Naive thymus-derived CD8-positive, alpha-beta T cell (primary cell): ENCODE data around the gene RASD2. TPM values are rescaled to one million over a fixed set of nuclear protein-coding genes. Genes with fewer than 3 reads are reported as not detected.
"Not testable (repeated sequence)": the region's sequence is repeated elsewhere in the genome, so short reads cannot be mapped to it uniquely, and the experiment has no call there.

ENCODE experiments used
- ATAC-seq, 2 donors: fragments of 150-1000 bp; cut with Tn5 transposase in 1 of 2; sonication (Bioruptor Pico), chemical (Tn5 transposase) in 1 of 2; 1 replicate in 1 of 2; 2 replicates in 1 of 2; pipeline ENCODE4 v1.10.0; 2021; ENCODE audit warnings: mild to moderate bottlenecking in 2 of 2, moderate library complexity in 2 of 2
- POLR2A ChIA-PET: fragments of 350-600 bp; sonication (Branson Sonifier 250); formaldehyde crosslinking; loops from one replicate; lab custom pipeline; 2021; ENCODE audit warnings: antibody characterized with exemption; lab: Charles Lee
- DNase-seq, 10 donors: peaks; one replicate each; pipeline versions ENCODE4 v3.0.0 to v3.0.0-alpha.2; 2020 to 2022
- H3K27ac Mint-ChIP-seq, 10 donors: one replicate each; pipeline ENCODE4 v1.8.0; 2020 to 2022; ENCODE audit warnings: mild to moderate bottlenecking in 10 of 10, mixed read lengths in 10 of 10, moderate library complexity in 4 of 10, inconsistent platforms in 1 of 10
- H3K27me3 Mint-ChIP-seq, 5 donors: one replicate each; pipeline ENCODE4 v1.8.0; 2021 to 2022; ENCODE audit warnings: mixed read lengths in 5 of 5
- H3K36me3 Mint-ChIP-seq, 3 donors: one replicate each; pipeline ENCODE4 v1.8.0; 2020 to 2022; ENCODE audit warnings: mixed read lengths in 3 of 3, mild to moderate bottlenecking in 2 of 3, inconsistent platforms in 1 of 3
- H3K4me1 Mint-ChIP-seq, 4 donors: one replicate each; pipeline ENCODE4 v1.8.0; 2021 to 2022; ENCODE audit warnings: mixed read lengths in 4 of 4
- H3K4me3 Mint-ChIP-seq, 10 donors: one replicate each; pipeline ENCODE4 v1.8.0; 2020 to 2022; ENCODE audit warnings: mild to moderate bottlenecking in 10 of 10, mixed read lengths in 10 of 10, moderate library complexity in 6 of 10, inconsistent platforms in 1 of 10
- H3K9me3 Mint-ChIP-seq, 9 donors: one replicate each; pipeline ENCODE4 v1.8.0; 2020 to 2022; ENCODE audit warnings: mixed read lengths in 9 of 9, mild to moderate bottlenecking in 3 of 9, inconsistent platforms in 1 of 9, moderate library complexity in 1 of 9
- polyA plus RNA-seq, 3 donors: library from polyadenylated mRNA; unstranded; fragments of 300-500 nt; fragmentation: Illumina TruSeq; gene quantifications; one replicate each; pipeline ENCODE4 v1.2.3, GENCODE V29; 2021
- total RNA-seq, 8 experiments: library from RNA in 2 of 8; stranded (reverse) in 2 of 8; gene quantifications; one replicate each; pipeline ENCODE4 v1.2.3 and lab custom pipeline; 2021 to 2026

RASD2 gene
- total and polyA plus RNA-seq, 5 experiments from 2014 or later, result 0.11 TPM; not detected in 4

DNA sequence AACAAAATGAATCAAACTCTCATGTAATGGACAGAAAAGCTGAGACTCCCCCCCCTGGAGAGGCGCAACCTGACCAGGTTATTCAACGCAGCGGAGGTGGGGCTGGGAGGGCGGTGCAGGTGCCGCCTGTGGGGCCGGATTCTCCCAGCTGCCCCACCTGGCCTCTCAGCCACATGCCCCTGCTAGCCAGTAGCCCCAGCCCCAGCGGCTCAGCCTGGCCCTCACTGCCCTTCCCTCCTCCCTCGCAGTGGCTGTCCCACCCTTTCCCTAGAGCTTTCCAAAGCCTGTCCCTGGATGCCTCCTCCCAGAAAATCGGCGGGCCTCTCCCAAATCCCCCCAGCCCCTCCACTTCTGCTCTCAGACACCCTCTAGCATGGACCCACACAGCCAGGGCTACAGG is 31.2 kb upstream of the RASD2 start:
- POLR2A ChIA-PET, result no interaction called here
- H3K27me3 Mint-ChIP-seq, result peaks cover 0 to 25% (median 9%) of the 10 kb centered on the region in 5 donors
- peak overlapping the region in 1 of 10 donors; percentile 31 for H3K27ac Mint-ChIP-seq
- DNase-seq (no peak), ATAC-seq (no peak)
- H3K4me1 Mint-ChIP-seq, result no peaks in the 10 kb centered on the region
- H3K36me3 Mint-ChIP-seq, result no peaks in the 10 kb centered on the region
- no peaks in the 10 kb centered on the region for H3K9me3 Mint-ChIP-seq
- H3K4me3 Mint-ChIP-seq, result no peak overlapping the region

DNA sequence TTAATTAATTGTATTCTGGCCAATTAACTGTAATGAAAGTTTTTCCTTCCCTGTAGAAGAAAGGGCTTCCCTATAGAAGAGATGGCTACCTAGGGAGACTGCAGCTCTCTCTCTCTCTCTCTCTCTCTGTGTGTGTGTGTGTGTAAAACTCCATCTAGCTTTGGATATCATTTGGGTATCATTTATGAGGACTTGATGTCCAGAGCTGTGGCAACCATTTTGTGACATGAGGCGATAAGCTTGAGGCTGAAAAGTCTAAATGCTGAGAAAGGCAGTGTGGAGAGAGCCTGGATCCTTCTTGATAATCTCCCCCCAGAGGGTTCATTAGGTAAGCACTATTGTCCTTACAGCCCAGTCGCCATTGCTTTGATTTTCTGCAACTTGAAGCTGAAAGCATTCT is 30.7 kb upstream of the RASD2 start:
- no peak overlapping the region for H3K4me3 Mint-ChIP-seq
- no peaks in the 10 kb centered on the region for H3K36me3 Mint-ChIP-seq
- no peak overlapping the region for H3K27ac Mint-ChIP-seq
- H3K9me3 Mint-ChIP-seq, result no peaks in the 10 kb centered on the region
- H3K27me3 Mint-ChIP-seq, result peaks cover 0 to 25% (median 9%) of the 10 kb centered on the region in 5 donors
- ATAC-seq (no peak), DNase-seq (no peak)
- POLR2A ChIA-PET, result no interaction called here
- no peaks in the 10 kb centered on the region for H3K4me1 Mint-ChIP-seq

DNA sequence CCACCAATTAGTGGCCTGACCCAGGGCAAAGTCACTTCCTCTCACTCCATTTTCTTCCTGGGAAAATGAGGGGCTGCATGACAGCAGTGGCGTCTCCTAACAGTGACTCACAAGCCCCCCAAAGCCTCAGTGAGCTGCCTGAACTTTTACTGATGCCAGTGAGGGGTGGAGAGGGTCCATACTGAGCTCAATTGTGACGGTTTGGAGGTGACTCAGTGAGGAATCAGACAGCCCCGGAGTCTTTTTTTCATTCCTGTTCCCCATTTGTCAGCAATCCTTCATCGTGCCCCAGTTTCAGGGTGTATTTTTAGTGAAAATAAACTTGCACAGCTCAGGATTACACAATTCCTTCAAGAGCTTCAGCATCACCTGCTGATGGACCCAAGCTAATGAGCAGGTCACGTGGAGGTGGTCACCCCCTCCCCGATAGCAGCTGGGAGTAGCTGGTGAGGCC is 30.1 kb upstream of the RASD2 start:
- ATAC-seq (no peak), DNase-seq (no peak)
- H3K36me3 Mint-ChIP-seq, result no peaks in the 10 kb centered on the region
- H3K27me3 Mint-ChIP-seq, result peaks cover 0 to 25% (median 9%) of the 10 kb centered on the region in 5 donors
- H3K4me3 Mint-ChIP-seq, result no peak overlapping the region
- POLR2A ChIA-PET, result no interaction called here
- H3K27ac Mint-ChIP-seq, result no peak overlapping the region
- H3K9me3 Mint-ChIP-seq, result no peaks in the 10 kb centered on the region
- no peaks in the 10 kb centered on the region for H3K4me1 Mint-ChIP-seq

DNA sequence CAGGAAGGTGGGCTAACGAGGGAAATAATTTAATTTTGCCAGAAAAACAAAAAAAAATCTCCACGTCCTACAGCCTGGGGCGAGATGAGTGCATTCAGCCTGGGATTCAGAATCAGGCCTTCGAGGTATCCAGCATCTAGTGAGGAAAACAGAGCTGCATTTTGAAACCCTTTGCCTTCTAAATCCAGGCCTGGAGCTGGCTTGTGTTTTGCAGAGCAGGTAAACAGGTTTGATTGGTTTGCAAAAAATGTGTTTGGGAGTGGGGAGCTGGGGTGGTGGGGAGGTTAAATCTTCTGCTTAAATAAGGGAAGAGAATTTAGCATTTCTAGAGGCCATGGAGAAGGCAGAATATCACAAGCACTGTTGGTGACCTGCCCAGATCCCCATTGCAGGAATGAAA is 29.7 kb upstream of the RASD2 start:
- H3K9me3 Mint-ChIP-seq, result no peaks in the 10 kb centered on the region
- no peaks in the 10 kb centered on the region for H3K4me1 Mint-ChIP-seq
- ATAC-seq (no peak), DNase-seq (no peak)
- POLR2A ChIA-PET, result no interaction called here
- no peak overlapping the region for H3K27ac Mint-ChIP-seq
- peaks cover 0 to 25% (median 9%) of the 10 kb centered on the region in 5 donors for H3K27me3 Mint-ChIP-seq
- H3K36me3 Mint-ChIP-seq, result no peaks in the 10 kb centered on the region
- no peak overlapping the region for H3K4me3 Mint-ChIP-seq

DNA sequence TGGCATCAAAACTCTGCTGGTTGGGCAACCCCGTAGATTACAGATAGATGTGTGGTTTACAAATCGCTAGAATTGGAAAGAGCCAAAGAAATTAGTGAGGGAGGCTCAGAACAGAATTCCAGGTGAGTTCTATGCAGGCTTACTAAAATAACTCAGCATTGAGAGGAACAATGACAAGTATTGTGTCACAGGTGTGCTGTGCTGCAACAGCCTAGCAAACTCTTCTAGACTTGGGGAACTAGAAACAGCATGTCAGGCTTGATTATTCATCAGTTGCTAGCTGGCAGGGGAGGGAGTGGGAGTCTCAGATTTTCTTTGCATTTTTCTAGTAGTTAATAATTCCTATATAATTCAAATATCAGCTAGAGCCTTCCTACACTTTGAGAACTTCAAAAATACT is 26.3 kb upstream of the RASD2 start:
- ATAC-seq (no peak), DNase-seq (no peak)
- peaks cover 11 to 38% (median 14%) of the 10 kb centered on the region in 5 donors for H3K27me3 Mint-ChIP-seq
- H3K9me3 Mint-ChIP-seq, result no peaks in the 10 kb centered on the region
- POLR2A ChIA-PET, result no interaction called here
- H3K4me3 Mint-ChIP-seq, result no peak overlapping the region
- H3K4me1 Mint-ChIP-seq, result no peaks in the 10 kb centered on the region
- no peak overlapping the region for H3K27ac Mint-ChIP-seq
- no peaks in the 10 kb centered on the region for H3K36me3 Mint-ChIP-seq

DNA sequence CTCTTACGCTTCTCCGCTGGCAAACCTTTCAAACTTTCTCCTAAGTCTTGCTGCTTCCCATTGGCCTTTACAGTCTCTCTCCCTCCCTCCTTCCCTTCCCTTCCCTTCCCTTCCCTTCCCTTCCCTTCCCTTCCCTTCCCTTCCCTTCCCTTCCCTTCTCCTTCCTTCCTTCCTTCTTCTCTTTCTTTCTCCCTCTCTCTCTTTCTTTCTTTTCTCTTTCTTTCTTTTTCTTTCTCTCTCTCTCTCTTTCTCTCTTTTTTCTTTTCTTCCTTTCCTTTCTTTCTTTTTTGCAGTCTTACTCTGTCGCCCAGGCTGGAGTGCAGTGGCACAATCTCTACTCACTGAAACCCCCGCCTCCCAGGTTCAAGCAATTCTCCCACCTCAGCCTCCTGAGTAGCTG is 24.7 kb upstream of the RASD2 start:
- H3K27ac Mint-ChIP-seq, result not testable (repeated sequence)

DNA sequence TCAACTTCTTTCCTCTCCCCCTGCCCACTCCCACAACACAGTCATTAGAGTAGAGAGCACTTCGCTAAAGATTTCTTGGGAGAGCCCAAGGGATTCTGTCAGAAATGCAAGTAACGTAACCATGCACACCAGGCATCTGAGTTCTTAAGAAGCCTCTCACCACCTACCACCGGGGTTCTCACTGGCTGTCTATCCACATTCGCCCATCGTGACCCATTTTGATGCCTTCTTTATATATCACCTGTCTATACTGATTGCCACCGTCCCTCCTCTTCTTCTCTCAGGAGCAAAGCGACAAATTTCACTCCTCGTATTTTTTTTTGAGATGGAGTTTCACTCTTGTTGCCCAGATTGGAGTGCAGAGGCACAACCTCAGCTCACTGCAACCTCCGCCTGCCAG is 23.9 kb upstream of the RASD2 start:
- POLR2A ChIA-PET, result no interaction called here
- H3K4me1 Mint-ChIP-seq, result no peaks in the 10 kb centered on the region
- H3K36me3 Mint-ChIP-seq, result no peaks in the 10 kb centered on the region
- peaks cover 9 to 34% (median 15%) of the 10 kb centered on the region in 5 donors for H3K27me3 Mint-ChIP-seq
- no peak overlapping the region for H3K4me3 Mint-ChIP-seq
- DNase-seq, result no peak
- peak overlapping the region in 1 of 10 donors; percentile 60 for H3K27ac Mint-ChIP-seq
- ATAC-seq, result no peak
- no peaks in the 10 kb centered on the region for H3K9me3 Mint-ChIP-seq

More for the DNA sequence above, 24.7 kb upstream of the RASD2 start:
- H3K9me3 Mint-ChIP-seq, H3K4me3 Mint-ChIP-seq, ATAC-seq, H3K4me1 Mint-ChIP-seq, DNase-seq, POLR2A ChIA-PET, H3K36me3 Mint-ChIP-seq: not testable (repeated sequence)
- peaks cover 9 to 34% (median 15%) of the 10 kb centered on the region in 5 donors for H3K27me3 Mint-ChIP-seq

DNA sequence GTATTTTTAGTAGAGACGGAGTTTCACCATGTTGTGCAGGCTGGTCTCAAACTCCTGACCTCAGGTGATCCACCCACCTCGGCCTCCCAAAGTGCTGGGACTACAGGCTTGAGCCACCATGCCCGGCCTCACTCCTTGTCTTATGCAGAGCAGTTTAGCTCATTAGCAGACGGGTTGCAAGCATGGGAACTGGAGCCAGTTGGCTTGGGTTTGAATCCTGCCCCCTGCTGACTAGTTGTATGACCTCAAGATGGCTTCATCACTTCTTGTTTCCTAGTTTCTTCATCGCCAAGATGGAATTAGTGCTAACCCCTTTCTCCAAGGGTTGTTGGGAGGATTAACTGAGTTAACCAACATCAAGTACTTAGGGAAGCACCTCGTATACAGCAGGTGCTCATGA is 23.4 kb upstream of the RASD2 start:
- Mint-ChIP-seq H3K9me3 (no peaks in the 10 kb centered on the region), H3K4me1 (no peaks in the 10 kb centered on the region), H3K27ac (no peak overlapping the region), H3K4me3 (no peak overlapping the region), H3K36me3 (no peaks in the 10 kb centered on the region), H3K27me3 (peaks cover 9 to 37% (median 20%) of the 10 kb centered on the region in 5 donors)
- no peak for ATAC-seq
- DNase-seq, result no peak
- POLR2A ChIA-PET, result no interaction called here

DNA sequence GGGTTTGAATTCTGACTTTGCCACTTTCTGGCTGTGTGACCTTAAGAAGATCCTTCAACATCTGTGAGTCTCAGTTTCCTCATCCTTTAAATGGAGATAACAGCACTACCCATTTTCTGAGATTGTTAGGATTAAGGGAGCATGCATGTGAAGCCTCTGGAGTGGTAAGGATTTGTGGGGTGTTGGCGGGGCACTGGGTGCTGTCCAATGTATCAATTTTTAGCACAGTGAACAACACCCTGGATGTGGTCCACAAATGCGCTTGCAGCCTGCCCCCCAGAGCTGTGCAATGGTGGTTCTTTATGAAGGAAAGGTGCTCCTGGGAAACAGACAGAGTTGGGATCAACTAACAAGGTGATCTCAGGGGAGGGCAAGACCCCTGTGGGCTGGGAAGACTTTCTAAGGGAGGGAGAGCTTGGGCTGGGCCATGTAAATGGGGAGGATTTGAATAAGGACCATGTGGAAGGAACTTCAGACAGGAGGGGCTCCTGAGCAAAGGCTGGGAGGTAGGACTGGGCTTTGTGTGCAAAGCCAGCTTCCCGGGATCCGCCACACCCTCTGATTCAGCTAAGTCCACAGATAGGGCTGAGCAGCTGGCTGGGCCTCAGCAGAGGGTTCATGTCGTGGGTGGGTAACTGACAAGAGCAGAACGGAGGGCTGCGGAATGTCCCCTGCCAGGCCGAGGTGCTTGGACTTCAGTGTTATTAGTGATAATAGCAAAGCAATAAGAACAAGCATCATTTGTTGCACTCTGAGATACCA is 22.7 kb upstream of the RASD2 start:
- no peak for ATAC-seq
- POLR2A ChIA-PET, result no interaction called here
- Mint-ChIP-seq H3K4me1 (no peaks in the 10 kb centered on the region), H3K27me3 (peaks cover 9 to 38% (median 27%) of the 10 kb centered on the region in 5 donors), H3K4me3 (no peak overlapping the region), H3K36me3 (no peaks in the 10 kb centered on the region), H3K9me3 (no peaks in the 10 kb centered on the region), H3K27ac (peak overlapping the region in 1 of 10 donors; percentile 71)
- no peak for DNase-seq

DNA sequence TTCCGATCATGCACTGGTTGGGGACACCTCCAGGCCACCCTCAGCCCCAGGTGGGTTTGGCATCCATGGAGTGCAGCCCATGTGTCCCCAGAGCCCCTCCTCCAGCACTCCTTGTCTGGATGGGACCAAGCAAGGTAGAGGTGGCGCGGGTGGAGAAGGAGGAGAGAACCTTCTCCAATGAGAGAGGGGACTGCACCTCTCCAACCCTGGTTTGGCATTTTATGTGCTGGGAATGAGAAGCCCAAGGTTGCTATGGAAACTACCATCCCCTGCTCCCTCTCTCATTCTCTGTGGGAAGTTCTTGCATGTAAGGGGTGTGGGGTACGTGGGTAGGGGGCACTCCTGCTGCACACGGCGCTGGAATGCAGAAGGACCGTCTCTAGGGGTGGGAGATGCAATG is 21.8 kb upstream of the RASD2 start:
- H3K27ac Mint-ChIP-seq, result peak overlapping the region in 1 of 10 donors; percentile 33
- no peaks in the 10 kb centered on the region for H3K36me3 Mint-ChIP-seq
- H3K4me1 Mint-ChIP-seq, result no peaks in the 10 kb centered on the region
- ATAC-seq (no peak), DNase-seq (no peak)
- peaks cover 9 to 38% (median 28%) of the 10 kb centered on the region in 5 donors for H3K27me3 Mint-ChIP-seq
- POLR2A ChIA-PET, result no interaction called here
- no peaks in the 10 kb centered on the region for H3K9me3 Mint-ChIP-seq
- H3K4me3 Mint-ChIP-seq, result no peak overlapping the region

DNA sequence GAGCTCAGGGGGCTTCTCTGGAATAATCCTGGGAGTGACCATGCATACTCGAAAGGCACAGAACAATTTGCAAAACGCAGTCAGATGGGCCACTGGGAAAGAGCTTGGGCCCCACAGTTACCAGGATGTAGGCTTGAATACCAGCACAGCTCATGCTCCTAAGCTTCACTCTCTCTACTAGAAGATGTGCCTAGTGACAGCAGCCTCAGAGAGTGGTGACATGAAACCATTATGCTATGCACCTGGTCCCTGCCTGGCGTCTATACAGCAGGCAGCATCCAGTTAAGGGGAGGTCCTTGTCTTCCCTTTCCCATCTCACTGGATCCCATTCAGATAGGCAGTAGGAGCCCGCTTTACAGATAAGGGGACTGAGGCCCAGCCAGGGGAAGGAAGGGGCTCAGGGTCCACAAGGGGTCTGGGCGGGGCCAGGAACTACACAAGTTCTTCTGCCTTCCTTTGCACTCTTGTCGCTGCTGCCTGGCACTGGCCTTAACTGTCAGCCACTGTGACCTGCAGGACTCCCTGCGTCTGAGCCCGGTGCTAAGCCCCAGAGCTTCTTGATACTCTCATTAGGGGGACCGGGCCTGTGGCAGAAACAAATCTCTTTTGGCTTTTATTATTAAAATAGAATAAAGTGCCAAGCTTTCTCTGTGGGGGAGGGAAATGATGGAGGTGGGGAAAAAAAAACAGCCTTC is 21.2 kb upstream of the RASD2 start:
- no peaks in the 10 kb centered on the region for H3K4me1 Mint-ChIP-seq
- no peak overlapping the region for H3K27ac Mint-ChIP-seq
- no peaks in the 10 kb centered on the region for H3K9me3 Mint-ChIP-seq
- no peak overlapping the region for H3K4me3 Mint-ChIP-seq
- POLR2A ChIA-PET, result no interaction called here
- no peak for ATAC-seq
- no peak for DNase-seq
- peaks cover 9 to 35% (median 28%) of the 10 kb centered on the region in 5 donors for H3K27me3 Mint-ChIP-seq
- no peaks in the 10 kb centered on the region for H3K36me3 Mint-ChIP-seq

DNA sequence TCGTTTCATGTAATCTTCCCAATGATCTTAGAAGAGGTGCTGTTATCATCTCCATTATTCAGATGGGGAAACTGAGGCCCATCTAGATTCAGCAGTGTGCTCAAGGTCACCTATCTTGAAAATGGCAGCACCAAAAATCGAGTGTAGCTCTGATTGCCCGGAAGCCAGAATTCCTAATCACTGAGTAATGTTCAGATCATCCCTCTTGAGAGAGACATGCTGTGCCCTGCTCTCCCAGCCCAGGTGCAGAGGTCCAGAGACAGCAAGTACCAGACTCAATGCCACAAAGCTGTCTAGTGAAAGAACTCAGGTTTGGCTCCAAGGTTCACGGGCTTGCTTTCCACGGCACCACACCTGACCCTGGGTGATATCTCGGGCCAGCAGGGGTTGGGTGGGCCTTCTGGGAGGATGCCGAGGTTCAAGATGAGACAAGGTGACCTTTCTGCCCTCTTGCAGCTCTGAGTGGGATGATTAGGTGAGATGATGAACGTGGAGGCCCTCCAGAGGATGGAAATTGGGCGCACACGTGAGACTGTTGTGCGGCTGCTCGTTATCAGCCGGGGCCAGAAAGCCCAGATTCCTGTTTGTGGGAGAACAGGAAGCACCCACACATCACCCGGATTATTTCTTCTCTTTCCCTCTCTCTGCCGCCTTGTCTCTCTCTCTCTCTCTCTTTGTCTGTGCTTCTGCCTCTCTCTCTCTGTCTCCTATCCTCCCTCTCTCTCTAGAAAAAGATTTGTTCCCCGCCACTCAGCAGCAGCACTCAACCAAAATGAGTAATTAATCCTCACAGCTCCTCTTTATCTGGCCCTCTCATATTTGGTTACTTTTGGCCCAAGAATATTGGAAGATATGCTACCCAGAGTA is 19.0 kb upstream of the RASD2 start:
- ATAC-seq (no peak), DNase-seq (no peak)
- peak overlapping the region in 1 of 10 donors; percentile 15 for H3K27ac Mint-ChIP-seq
- H3K36me3 Mint-ChIP-seq, result no peaks in the 10 kb centered on the region
- POLR2A ChIA-PET, result interaction anchor here (0.6 kb wide), 1 partner anchor 53 kb away, joined by 3 read pairs; no protein-coding TSS in a partner anchor
- peaks cover 7 to 30% (median 22%) of the 10 kb centered on the region in 5 donors for H3K27me3 Mint-ChIP-seq
- H3K4me1 Mint-ChIP-seq, result no peaks in the 10 kb centered on the region
- H3K9me3 Mint-ChIP-seq, result peaks cover 0 to 2% (median 0%) of the 10 kb centered on the region in 9 donors
- no peak overlapping the region for H3K4me3 Mint-ChIP-seq
